Activated T-cell treated with anti-CD3 and anti-CD28 coated beads, Interleukin-2, amount 50 U/mL, for 24 hours (primary cell): ENCODE data around the gene HPRT1.
"Not testable (repeated sequence)": the region's sequence is repeated elsewhere in the genome, so short reads cannot be mapped to it uniquely, and the experiment has no call there.

Experiments used
- DNase-seq: peaks from one replicate; pipeline ENCODE4 v3.0.0-alpha.2; 2020
- H3K27ac Mint-ChIP-seq: 2 replicates; pipeline ENCODE4 v1.8.0; 2020; ENCODE audit warnings: mild to moderate bottlenecking, mixed read lengths
- H3K27me3 Mint-ChIP-seq: 2 replicates; pipeline ENCODE4 v1.8.0; 2020; ENCODE audit warnings: mixed read lengths
- H3K36me3 Mint-ChIP-seq: 2 replicates; pipeline ENCODE4 v1.8.0; 2020; ENCODE audit warnings: low read depth, mixed read lengths
- H3K4me1 Mint-ChIP-seq: 2 replicates; pipeline ENCODE4 v1.8.0; 2020; ENCODE audit warnings: low read depth, mixed read lengths
- H3K4me3 Mint-ChIP-seq: 2 replicates; pipeline ENCODE4 v1.8.0; 2020; ENCODE audit warnings: mild to moderate bottlenecking, moderate library complexity, mixed read lengths
- H3K9me3 Mint-ChIP-seq: 2 replicates; pipeline ENCODE4 v1.8.0; 2020; ENCODE audit warnings: mixed read lengths

The HPRT1 gene

DNA sequence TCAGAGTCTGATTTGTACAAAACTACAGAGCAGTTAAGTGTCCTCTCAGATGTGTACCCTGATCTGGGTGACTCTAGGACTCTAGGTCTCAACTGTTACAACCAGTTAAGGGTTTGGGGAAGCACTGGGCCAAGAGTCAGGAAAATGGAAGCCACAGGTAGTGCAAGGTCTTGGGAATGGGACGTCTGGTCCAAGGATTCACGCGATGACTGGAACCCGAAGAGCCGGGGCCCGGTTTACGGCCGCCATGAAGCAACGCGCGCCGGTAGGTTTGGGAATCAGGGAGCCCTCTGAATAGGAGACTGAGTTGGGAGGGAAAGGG lies 321 bp upstream of the HPRT1 start:
- no peak for DNase-seq
- H3K4me3 Mint-ChIP-seq: peak overlapping the region; percentile 87
- H3K36me3 Mint-ChIP-seq: peaks cover 24% of the 10 kb centered on the region
- peaks cover 5% of the 10 kb centered on the region for H3K27me3 Mint-ChIP-seq
- peak overlapping the region; percentile 63 for H3K27ac Mint-ChIP-seq
- H3K9me3 Mint-ChIP-seq: no peaks in the 10 kb centered on the region
- H3K4me1 Mint-ChIP-seq: peaks cover 14% of the 10 kb centered on the region

DNA sequence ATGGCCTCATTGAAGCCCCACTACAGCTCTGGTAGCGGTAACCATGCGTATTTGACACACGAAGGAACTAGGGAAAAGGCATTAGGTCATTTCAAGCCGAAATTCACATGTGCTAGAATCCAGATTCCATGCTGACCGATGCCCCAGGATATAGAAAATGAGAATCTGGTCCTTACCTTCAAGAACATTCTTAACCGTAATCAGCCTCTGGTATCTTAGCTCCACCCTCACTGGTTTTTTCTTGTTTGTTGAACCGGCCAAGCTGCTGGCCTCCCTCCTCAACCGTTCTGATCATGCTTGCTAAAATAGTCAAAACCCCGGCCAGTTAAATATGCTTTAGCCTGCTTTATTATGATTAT lies 876 bp downstream of the HPRT1 start:
- Mint-ChIP-seq H3K27me3 (peaks cover 5% of the 10 kb centered on the region), H3K36me3 (peaks cover 31% of the 10 kb centered on the region), H3K9me3 (no peaks in the 10 kb centered on the region), H3K4me3 (peak overlapping the region; percentile 87), H3K27ac (peak overlapping the region; percentile 93), H3K4me1 (peaks cover 14% of the 10 kb centered on the region)
- DNase-seq: no peak

DNA sequence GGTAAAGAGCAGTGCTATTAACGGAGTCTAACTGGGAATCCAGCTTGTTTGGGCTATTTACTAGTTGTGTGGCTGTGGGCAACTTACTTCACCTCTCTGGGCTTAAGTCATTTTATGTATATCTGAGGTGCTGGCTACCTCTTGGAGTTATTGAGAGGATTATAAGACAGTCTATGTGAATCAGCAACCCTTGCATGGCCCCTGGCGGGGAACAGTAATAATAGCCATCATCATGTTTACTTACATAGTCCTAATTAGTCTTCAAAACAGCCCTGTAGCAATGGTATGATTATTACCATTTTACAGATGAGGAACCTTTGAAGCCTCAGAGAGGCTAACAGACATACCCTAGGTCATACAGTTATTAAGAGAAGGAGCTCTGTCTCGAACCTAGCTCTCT lies 1.5 kb downstream of the HPRT1 start:
- H3K4me1 Mint-ChIP-seq: peaks cover 14% of the 10 kb centered on the region
- H3K27ac Mint-ChIP-seq: peak overlapping the region; percentile 93
- H3K27me3 Mint-ChIP-seq: peaks cover 5% of the 10 kb centered on the region
- H3K9me3 Mint-ChIP-seq: no peaks in the 10 kb centered on the region
- H3K4me3 Mint-ChIP-seq: peak overlapping the region; percentile 87
- peaks cover 31% of the 10 kb centered on the region for H3K36me3 Mint-ChIP-seq
- DNase-seq: no peak

DNA sequence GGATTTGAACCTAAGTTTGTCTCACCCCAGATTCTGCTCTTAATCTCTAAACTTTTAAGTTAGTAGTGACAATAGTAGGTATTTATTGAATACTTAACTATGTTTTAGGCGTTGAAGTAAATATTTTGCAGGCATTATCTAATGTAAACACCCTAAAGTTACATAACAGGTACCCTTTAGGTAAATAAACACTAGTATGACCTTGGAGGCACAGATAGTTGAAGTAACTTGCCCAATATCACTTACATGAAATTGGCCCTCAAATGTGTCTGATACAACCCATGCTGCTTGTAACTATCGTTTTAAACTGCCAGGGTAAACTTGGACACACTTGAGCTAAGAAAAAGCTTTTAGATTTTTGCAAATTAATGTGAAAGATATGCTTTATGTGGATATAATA lies 3.0 kb downstream of the HPRT1 start:
- no peak overlapping the region for H3K27ac Mint-ChIP-seq
- H3K36me3 Mint-ChIP-seq: peaks cover 31% of the 10 kb centered on the region
- no peak overlapping the region for H3K4me3 Mint-ChIP-seq
- DNase-seq: no peak
- H3K4me1 Mint-ChIP-seq: peaks cover 14% of the 10 kb centered on the region
- H3K27me3 Mint-ChIP-seq: peaks cover 5% of the 10 kb centered on the region
- no peaks in the 10 kb centered on the region for H3K9me3 Mint-ChIP-seq

DNA sequence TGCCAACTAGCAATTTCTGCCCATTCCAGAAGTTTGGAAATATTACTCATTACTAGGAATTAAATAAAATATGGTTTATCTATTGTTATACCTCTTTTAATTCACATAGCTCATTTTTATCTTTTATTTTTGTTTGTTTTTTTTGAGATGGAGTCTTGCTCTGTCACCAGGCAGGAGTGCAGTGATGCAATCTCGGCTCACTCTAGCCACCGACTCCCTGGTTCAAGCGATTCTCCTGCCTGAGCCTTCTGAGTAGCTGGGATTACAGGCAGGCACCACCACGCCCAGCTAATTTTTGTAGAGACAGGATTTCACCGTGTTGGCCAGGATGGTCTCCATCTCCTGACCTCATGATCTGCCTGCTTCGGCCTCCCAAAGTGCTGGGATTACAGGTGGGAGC lies 4.5 kb downstream of the HPRT1 start:
- DNase-seq, H3K27ac Mint-ChIP-seq, H3K9me3 Mint-ChIP-seq, H3K27me3 Mint-ChIP-seq, H3K4me3 Mint-ChIP-seq: not testable (repeated sequence)
- Mint-ChIP-seq H3K4me1 (peaks cover 19% of the 10 kb centered on the region), H3K36me3 (peaks cover 39% of the 10 kb centered on the region)

DNA sequence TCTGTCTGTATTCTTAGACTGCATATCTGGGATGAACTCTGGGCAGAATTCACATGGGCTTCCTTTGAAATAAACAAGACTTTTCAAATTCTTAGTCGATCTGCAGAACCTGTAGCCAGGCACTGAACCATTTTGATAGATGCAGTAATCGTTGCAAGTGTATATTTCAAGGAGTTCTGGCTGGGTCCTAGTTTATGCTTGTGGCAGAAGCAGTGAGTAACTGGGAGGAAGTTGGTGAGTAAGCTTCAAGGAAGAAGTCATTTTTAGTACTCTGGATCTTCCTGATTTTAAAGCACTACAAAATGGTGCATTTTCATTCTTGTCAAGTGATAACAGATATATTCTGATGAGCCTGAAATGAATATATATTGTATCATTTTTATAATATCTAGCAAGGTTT lies 9.5 kb downstream of the HPRT1 start:
- Mint-ChIP-seq H3K27me3 (no peaks in the 10 kb centered on the region), H3K9me3 (no peaks in the 10 kb centered on the region), H3K27ac (no peak overlapping the region), H3K4me3 (no peak overlapping the region), H3K36me3 (peaks cover 35% of the 10 kb centered on the region), H3K4me1 (peaks cover 7% of the 10 kb centered on the region)
- no peak for DNase-seq

DNA sequence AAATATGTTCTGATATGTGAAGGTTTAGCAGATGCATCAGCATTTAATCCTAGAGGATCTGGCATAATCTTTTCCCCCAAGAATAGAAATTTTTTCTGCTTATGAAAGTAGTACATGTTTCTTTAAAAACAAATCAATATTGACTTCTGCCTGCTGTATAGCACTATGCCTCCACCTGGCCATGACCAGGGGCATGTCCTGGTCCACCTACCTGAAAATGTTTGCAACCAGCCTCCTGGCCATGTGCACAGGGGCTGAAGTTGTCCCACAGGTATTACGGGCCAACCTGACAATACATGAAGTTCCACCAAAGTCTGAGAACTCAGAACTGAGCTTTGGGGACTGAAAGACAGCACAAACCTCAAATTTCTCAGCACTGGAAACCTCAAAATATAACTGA lies 10.0 kb downstream of the HPRT1 start:
- Mint-ChIP-seq H3K27ac (no peak overlapping the region), H3K36me3 (peaks cover 35% of the 10 kb centered on the region), H3K9me3 (no peaks in the 10 kb centered on the region), H3K27me3 (no peaks in the 10 kb centered on the region), H3K4me1 (peaks cover 7% of the 10 kb centered on the region), H3K4me3 (no peak overlapping the region)
- no peak for DNase-seq

DNA sequence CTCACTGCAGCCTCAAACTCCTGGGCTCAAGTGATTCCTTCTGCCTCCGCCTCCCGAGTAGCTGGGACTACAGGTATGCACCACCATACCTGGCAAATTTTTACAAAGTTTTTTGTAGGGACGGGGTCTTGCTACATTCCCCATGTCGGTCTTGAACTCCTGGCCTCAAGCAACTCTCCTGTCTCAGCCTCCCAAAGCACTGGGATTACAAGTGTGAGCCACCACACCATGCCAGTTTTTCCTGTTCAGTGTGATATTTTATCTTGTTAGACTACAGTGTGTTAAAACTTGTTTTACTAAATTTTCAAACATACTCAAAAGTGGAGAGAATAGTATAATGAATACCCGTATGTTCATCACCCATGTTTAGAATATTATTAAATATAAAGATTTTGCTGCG lies 12.1 kb downstream of the HPRT1 start:
- H3K9me3 Mint-ChIP-seq: no peaks in the 10 kb centered on the region
- DNase-seq: no peak
- H3K4me3 Mint-ChIP-seq: no peak overlapping the region
- H3K4me1 Mint-ChIP-seq: peaks cover 7% of the 10 kb centered on the region
- no peak overlapping the region for H3K27ac Mint-ChIP-seq
- H3K36me3 Mint-ChIP-seq: peaks cover 45% of the 10 kb centered on the region
- no peaks in the 10 kb centered on the region for H3K27me3 Mint-ChIP-seq

DNA sequence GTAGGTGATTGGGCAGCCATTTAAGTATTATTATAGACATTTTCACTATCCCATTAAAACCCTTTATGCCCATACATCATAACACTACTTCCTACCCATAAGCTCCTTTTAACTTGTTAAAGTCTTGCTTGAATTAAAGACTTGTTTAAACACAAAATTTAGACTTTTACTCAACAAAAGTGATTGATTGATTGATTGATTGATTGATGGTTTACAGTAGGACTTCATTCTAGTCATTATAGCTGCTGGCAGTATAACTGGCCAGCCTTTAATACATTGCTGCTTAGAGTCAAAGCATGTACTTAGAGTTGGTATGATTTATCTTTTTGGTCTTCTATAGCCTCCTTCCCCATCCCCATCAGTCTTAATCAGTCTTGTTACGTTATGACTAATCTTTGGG lies 16.3 kb downstream of the HPRT1 start:
- peaks cover 59% of the 10 kb centered on the region for H3K36me3 Mint-ChIP-seq
- DNase-seq: no peak
- H3K27me3 Mint-ChIP-seq: no peaks in the 10 kb centered on the region
- peaks cover 2% of the 10 kb centered on the region for H3K4me1 Mint-ChIP-seq
- H3K4me3 Mint-ChIP-seq: no peak overlapping the region
- no peaks in the 10 kb centered on the region for H3K9me3 Mint-ChIP-seq
- no peak overlapping the region for H3K27ac Mint-ChIP-seq

DNA sequence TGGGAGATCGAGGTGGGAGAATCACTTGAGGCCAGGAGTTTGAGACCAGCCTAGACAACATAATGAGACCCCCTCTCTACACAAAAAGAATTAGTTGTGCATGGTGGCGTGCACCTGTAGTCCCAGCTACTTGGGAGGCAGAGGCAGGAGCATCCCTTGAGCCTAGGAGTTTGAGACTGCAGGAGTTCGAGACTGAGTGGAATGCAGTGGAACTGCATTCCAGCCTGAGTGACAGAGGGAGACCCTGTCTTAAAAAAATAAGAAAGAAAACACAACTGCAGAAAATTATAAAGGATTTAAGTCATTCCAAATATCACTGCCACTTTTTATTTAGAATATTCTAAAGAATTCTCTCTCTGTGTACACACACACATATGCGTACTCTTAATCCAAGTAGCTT lies 18.4 kb downstream of the HPRT1 start:
- Mint-ChIP-seq H3K9me3 (no peaks in the 10 kb centered on the region), H3K36me3 (peaks cover 60% of the 10 kb centered on the region), H3K4me1 (peaks cover 2% of the 10 kb centered on the region), H3K27ac (no peak overlapping the region), H3K27me3 (peaks cover 8% of the 10 kb centered on the region), H3K4me3 (no peak overlapping the region)
- no peak for DNase-seq

DNA sequence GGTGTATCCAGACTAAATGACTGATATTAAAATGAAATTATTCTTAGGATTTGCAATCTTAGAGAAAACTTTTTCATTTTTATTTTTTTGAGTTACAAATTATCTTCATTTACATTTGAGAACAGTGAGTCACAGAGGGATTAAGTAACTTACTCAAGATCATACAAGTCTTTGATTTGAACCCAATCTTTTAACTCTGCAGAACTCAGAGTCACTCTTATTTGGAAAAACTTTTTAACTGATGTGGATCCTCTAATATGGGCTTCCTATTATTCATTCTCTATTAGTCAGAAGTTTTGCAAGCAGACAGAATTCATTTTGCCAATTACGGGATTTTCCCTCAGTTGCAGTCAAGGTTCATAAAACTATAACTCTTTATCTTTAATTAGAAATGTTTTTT lies 20.1 kb downstream of the HPRT1 start:
- Mint-ChIP-seq H3K4me1 (peaks cover 4% of the 10 kb centered on the region), H3K9me3 (no peaks in the 10 kb centered on the region), H3K4me3 (no peak overlapping the region), H3K36me3 (peaks cover 60% of the 10 kb centered on the region), H3K27me3 (peaks cover 13% of the 10 kb centered on the region), H3K27ac (no peak overlapping the region)
- no peak for DNase-seq

DNA sequence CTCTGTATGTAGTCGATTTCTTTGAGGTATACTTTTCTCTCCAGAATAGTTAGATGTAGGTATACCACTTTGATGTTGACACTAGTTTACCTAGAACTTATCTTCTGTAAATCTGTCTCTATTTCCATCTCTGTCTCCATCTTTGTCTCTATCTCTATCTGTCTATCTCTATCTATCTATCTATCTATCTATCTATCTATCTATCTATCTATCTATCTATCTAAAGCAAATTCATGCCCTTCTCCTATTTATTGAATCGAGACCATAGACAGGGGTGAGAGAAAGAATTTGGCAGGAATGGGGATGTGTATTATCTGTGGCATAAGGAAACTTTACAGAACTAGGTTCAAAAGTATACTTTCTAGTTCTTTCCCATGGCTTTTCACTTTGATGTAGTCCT lies 21.4 kb downstream of the HPRT1 start:
- no peak overlapping the region for H3K4me3 Mint-ChIP-seq
- H3K9me3 Mint-ChIP-seq: no peaks in the 10 kb centered on the region
- no peak overlapping the region for H3K27ac Mint-ChIP-seq
- H3K27me3 Mint-ChIP-seq: peaks cover 18% of the 10 kb centered on the region
- peaks cover 58% of the 10 kb centered on the region for H3K36me3 Mint-ChIP-seq
- H3K4me1 Mint-ChIP-seq: peaks cover 4% of the 10 kb centered on the region
- no peak for DNase-seq

DNA sequence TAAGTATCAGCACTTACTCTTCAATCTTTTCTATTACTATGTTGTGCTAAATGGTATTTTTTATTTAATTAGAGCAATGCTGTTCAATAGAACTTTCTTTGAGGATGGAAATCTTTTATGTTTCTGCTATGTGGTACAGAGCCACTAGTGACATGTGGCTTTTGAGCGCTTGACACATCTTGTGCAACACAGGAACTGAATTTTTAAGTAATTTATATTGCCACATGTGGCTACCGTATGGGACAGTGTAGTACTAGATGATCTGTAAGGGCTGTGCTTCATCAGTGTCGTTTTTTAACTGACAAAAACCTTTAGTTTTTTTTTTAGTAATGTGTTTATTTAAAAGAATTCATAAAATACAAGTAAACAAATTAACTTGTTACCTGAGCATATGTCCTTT lies 22.4 kb downstream of the HPRT1 start:
- Mint-ChIP-seq H3K4me3 (no peak overlapping the region), H3K36me3 (peaks cover 65% of the 10 kb centered on the region), H3K27ac (no peak overlapping the region), H3K27me3 (peaks cover 18% of the 10 kb centered on the region), H3K9me3 (no peaks in the 10 kb centered on the region), H3K4me1 (peaks cover 4% of the 10 kb centered on the region)
- DNase-seq: no peak

DNA sequence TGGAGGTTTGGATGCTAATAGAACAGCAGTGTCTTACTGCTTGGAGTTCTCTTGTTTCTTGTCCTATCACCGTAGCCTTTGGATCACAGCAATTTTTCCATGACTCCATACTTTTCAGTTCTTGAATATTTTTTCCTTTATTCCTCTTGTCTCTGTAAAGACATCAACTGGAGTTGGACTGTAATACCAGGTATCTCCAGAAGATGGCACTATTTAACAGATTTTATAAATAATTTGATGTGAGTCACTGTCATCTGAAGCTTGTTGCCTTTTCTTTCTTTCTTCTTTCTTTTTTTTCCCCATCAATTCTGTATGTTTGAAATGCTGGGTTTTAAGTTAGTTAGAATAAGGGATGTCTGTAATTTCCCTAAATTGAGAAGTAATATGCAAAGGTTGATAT lies 24.1 kb downstream of the HPRT1 start:
- Mint-ChIP-seq H3K27me3 (peaks cover 20% of the 10 kb centered on the region), H3K36me3 (peaks cover 62% of the 10 kb centered on the region), H3K4me1 (peaks cover 4% of the 10 kb centered on the region), H3K9me3 (no peaks in the 10 kb centered on the region), H3K27ac (no peak overlapping the region), H3K4me3 (no peak overlapping the region)
- no peak for DNase-seq

DNA sequence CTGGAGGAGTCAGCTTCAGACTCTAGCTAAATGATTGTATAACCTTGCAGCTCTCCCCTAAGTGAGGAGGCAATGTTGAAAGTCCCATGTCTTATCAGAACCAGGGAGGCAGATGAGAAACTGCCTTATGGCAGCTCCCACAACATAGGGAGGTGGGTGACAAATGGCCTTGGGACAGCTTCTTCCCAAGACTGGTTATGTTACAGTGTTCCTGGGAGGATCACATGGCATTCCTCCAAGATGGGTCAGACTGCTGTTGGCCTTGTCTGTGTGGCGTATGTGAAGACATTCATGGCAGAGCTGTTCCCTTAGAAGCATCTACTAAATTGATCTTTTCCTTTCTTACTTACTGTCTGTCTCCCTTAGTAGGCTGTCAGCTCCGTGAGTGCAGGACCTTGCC lies 42.0 kb downstream of the HPRT1 start:
- Mint-ChIP-seq H3K27ac (no peak overlapping the region), H3K36me3 (peaks cover 72% of the 10 kb centered on the region)

DNA sequence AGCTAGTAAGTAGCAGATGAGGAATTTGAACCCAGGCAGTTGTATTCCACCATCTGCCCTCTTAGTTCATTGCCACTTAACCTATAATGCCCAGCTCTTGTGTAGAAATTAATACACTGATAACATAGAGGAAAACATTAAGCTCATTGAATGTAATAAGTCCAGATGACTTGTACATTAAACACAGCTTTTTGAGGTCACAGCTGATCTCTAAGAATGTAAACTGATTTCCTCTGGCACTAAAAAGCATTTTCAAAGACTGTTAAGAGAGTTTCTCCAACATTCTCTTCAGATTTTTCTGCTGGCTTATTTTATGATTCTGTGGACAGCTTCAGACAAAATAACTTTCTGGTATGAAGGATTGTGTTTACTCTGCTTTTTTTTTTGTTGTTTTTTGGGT lies 42.7 kb downstream of the HPRT1 start:
- Mint-ChIP-seq H3K9me3 (no peaks in the 10 kb centered on the region), H3K4me3 (no peak overlapping the region), H3K27me3 (peaks cover 26% of the 10 kb centered on the region), H3K36me3 (peaks cover 71% of the 10 kb centered on the region), H3K27ac (no peak overlapping the region), H3K4me1 (no peaks in the 10 kb centered on the region)
- no peak for DNase-seq

More for the DNA sequence above, 42.0 kb downstream of the HPRT1 start:
- DNase-seq: no peak
- Mint-ChIP-seq H3K27me3 (peaks cover 24% of the 10 kb centered on the region), H3K4me1 (no peaks in the 10 kb centered on the region), H3K9me3 (no peaks in the 10 kb centered on the region), H3K4me3 (no peak overlapping the region)
